Right lobe of liver (tissue), 4 donors: Measurements from ENCODE around the gene DELE1.

Experiments
- POLR2A ChIP-seq: fragments of 450-650 bp; IDR thresholded peaks from one replicate; pipeline ENCODE4 v1.6.1; 2017; ENCODE audit warnings: antibody characterized with exemption, mild to moderate bottlenecking
- TF ChIP-seq, protein P1 (sequence below), 4 donors: fragments of 200-600 bp in 3 of 4; fragments of 450-650 bp in 1 of 4; IDR thresholded peaks; one replicate each; pipeline versions ENCODE4 v1.5.1 to v1.8.0; 2016 to 2022; ENCODE audit warnings: antibody characterized with exemption in 4 of 4, mild to moderate bottlenecking in 2 of 4
- donor health status: DM: no; HTN: no; CAD: no.
- donor health status: DM: no; HTN: no; CAD: no.
- donor health status: DM: no; HTN: yes; CAD: no.

GRCh38 chr5:141949511-141949910, 25.8 kb downstream of the DELE1 start:
- TF ChIP-seq, protein P1, sequence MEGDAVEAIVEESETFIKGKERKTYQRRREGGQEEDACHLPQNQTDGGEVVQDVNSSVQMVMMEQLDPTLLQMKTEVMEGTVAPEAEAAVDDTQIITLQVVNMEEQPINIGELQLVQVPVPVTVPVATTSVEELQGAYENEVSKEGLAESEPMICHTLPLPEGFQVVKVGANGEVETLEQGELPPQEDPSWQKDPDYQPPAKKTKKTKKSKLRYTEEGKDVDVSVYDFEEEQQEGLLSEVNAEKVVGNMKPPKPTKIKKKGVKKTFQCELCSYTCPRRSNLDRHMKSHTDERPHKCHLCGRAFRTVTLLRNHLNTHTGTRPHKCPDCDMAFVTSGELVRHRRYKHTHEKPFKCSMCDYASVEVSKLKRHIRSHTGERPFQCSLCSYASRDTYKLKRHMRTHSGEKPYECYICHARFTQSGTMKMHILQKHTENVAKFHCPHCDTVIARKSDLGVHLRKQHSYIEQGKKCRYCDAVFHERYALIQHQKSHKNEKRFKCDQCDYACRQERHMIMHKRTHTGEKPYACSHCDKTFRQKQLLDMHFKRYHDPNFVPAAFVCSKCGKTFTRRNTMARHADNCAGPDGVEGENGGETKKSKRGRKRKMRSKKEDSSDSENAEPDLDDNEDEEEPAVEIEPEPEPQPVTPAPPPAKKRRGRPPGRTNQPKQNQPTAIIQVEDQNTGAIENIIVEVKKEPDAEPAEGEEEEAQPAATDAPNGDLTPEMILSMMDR (IDR thresholded peaks at IDR 0.05): no peak
- no peak for TF ChIP-seq POLR2A
